ENCODE data around the gene NR4A1. TPM values are rescaled to one million over a fixed set of nuclear protein-coding genes. Genes with fewer than 3 reads are reported as not detected.

Gene NR4A1
- total RNA-seq, 1 experiment from 2014 or later = 26.9 TPM

DNA sequence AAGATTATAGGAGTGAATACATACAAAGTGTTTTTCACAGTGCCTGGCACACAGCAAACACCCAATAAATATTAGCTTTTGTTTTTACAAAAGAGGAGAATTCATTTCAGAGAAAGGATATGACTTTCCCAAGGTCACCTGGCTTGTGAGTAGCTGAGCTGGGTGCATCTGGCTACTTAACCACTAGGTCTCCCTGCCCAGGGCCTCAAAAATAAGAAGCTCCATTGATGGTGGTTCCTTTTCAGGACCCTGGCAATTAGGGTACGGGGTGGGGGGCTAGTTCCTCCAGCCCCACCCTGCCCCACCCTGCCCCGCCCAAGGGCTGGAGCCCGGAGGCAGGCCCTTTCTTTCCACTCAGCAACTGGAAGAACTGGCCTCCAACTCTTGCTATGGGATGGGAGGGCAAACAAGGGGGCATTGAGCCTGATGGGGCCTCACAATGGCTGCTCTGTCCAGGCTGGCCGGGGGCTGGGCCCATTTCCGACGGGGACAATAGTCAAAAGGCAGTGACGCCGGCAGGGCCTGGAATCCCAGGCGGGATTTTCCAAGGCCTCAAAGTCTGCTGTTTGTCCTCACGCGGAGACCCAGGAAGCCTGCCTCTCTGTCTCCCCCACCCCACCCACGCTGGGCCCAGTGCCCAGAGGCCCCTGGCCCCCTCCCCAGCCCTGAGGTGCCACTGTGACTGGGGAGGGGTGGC, 10.4 kb downstream of the NR4A1 start (continued):
- TF ChIP-seq ZBTB43 (CRISPR knock-in tag; IDR thresholded peaks at IDR 0.05) (no peak), TP53 (CRISPR knock-in tag; IDR thresholded peaks at IDR 0.05) (no peak)
- TF ChIP-seq, protein P1, sequence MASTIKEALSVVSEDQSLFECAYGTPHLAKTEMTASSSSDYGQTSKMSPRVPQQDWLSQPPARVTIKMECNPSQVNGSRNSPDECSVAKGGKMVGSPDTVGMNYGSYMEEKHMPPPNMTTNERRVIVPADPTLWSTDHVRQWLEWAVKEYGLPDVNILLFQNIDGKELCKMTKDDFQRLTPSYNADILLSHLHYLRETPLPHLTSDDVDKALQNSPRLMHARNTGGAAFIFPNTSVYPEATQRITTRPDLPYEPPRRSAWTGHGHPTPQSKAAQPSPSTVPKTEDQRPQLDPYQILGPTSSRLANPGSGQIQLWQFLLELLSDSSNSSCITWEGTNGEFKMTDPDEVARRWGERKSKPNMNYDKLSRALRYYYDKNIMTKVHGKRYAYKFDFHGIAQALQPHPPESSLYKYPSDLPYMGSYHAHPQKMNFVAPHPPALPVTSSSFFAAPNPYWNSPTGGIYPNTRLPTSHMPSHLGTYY (CRISPR knock-in tag; IDR thresholded peaks at IDR 0.05) = no peak

- no peak for DNase-seq (ENCODE audit: low spot score)
- H3K27ac Mint-ChIP-seq = no peak overlapping the region
- CTCF ChIA-PET = interaction anchor here (1.1 to 7.2 kb wide), 9 partner anchors 11 to 217 kb away, joined by 3 to 78 read pairs (median 4); partner anchors contain the start of gene NR4A1
Observed at GRCh38 chr12:52062167-52063081, 11.2 kb downstream of the NR4A1 start.

DNA sequence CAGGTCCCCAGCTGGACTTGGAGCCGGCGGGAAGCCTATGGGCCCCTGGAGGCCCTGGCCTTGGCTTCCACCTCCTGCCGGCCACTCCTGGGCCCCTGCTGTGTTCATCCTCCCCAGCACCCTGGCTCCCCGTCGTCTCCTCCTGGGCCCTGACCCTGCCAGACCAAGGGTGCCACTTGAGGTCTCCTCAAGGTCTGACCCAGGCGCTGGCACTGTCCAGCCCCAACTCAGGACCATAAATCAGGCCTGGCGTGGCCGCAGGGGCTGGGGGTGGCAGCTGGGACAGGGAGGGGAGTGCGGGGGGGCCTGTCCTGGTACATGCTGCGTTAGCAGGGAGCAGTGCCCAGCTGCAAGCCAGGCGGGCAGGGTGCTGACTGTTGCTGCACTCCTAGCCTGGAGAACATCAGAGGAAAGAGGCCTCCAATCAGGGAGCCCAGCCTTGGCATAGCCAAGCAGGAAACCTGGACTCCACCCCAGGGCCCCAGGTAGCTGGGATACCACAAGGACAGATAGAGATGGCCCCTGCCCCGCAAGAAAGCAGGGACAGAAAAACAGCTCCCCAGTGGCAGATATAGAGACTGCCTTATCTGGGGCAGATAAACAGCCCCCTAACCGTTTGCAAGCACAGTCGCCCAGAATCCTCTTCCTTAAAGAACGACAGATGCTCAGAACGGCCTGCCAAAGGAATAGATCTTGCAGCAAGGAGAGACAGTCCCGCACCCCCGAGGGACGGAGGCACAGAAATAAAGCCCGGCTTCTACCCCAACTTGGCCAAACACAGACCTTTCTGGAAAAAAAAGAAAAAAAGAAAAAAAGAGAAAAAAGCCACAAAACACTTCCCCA, 12.1 kb downstream of the NR4A1 start:
- Mint-ChIP-seq H3K27me3 (ENCODE audit: low read depth) (peaks cover 6% of the 10 kb centered on the region), H3K4me3 (no peak overlapping the region), H3K9me3 (no peaks in the 10 kb centered on the region), H3K27ac (0 out of 2 replicates have a peak overlapping the region, but pooled peaks have one; percentile 27), H3K36me3 (0 out of 2 replicates have a peak, but pooled peaks cover 3% of the 10 kb centered on the region), H3K4me1 (no peaks in the 10 kb centered on the region)
- ATAC-seq (no peak), DNase-seq (ENCODE audit: low spot score) (no peak)
- no peak for TF ChIP-seq E2F4 (CRISPR knock-in tag; IDR thresholded peaks at IDR 0.05; ENCODE audit: borderline replicate concordance, low read depth)
- TF ChIP-seq ZNF416 (CRISPR knock-in tag; IDR thresholded peaks at IDR 0.05) = no peak
- TF ChIP-seq CREB1 (CRISPR knock-in tag; IDR thresholded peaks at IDR 0.05) = no peak
- TF ChIP-seq, protein P2, sequence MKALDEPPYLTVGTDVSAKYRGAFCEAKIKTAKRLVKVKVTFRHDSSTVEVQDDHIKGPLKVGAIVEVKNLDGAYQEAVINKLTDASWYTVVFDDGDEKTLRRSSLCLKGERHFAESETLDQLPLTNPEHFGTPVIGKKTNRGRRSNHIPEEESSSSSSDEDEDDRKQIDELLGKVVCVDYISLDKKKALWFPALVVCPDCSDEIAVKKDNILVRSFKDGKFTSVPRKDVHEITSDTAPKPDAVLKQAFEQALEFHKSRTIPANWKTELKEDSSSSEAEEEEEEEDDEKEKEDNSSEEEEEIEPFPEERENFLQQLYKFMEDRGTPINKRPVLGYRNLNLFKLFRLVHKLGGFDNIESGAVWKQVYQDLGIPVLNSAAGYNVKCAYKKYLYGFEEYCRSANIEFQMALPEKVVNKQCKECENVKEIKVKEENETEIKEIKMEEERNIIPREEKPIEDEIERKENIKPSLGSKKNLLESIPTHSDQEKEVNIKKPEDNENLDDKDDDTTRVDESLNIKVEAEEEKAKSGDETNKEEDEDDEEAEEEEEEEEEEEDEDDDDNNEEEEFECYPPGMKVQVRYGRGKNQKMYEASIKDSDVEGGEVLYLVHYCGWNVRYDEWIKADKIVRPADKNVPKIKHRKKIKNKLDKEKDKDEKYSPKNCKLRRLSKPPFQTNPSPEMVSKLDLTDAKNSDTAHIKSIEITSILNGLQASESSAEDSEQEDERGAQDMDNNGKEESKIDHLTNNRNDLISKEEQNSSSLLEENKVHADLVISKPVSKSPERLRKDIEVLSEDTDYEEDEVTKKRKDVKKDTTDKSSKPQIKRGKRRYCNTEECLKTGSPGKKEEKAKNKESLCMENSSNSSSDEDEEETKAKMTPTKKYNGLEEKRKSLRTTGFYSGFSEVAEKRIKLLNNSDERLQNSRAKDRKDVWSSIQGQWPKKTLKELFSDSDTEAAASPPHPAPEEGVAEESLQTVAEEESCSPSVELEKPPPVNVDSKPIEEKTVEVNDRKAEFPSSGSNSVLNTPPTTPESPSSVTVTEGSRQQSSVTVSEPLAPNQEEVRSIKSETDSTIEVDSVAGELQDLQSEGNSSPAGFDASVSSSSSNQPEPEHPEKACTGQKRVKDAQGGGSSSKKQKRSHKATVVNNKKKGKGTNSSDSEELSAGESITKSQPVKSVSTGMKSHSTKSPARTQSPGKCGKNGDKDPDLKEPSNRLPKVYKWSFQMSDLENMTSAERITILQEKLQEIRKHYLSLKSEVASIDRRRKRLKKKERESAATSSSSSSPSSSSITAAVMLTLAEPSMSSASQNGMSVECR (CRISPR knock-in tag; IDR thresholded peaks at IDR 0.05; ENCODE audit: borderline replicate concordance) = no peak
- no peak for TF ChIP-seq ZBTB43 (CRISPR knock-in tag; IDR thresholded peaks at IDR 0.05)
- TF ChIP-seq SMAD3 (CRISPR knock-in tag; IDR thresholded peaks at IDR 0.05; ENCODE audit: borderline replicate concordance) = no peak
- TF ChIP-seq, protein P3, sequence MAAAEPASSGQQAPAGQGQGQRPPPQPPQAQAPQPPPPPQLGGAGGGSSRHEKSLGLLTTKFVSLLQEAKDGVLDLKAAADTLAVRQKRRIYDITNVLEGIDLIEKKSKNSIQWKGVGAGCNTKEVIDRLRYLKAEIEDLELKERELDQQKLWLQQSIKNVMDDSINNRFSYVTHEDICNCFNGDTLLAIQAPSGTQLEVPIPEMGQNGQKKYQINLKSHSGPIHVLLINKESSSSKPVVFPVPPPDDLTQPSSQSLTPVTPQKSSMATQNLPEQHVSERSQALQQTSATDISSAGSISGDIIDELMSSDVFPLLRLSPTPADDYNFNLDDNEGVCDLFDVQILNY (CRISPR knock-in tag; IDR thresholded peaks at IDR 0.05) = no peak
- TF ChIP-seq ESRRA (CRISPR knock-in tag; IDR thresholded peaks at IDR 0.05; ENCODE audit: borderline replicate concordance) = no peak
- no peak for TF ChIP-seq ZNF423 (CRISPR knock-in tag; IDR thresholded peaks at IDR 0.05)
- ChIA-PET POLR2A (no interaction called here), CTCF (interaction anchor here (0.6 to 7.2 kb wide), 11 partner anchors 12 to 815 kb away, joined by 3 to 78 read pairs (median 4); partner anchors contain the start of gene NR4A1)

More at GRCh38 chr12:52062167-52063081, 11.2 kb downstream of the NR4A1 start:
- Mint-ChIP-seq H3K4me1 (no peaks in the 10 kb centered on the region), H3K36me3 (0 out of 2 replicates have a peak, but pooled peaks cover 3% of the 10 kb centered on the region), H3K9me3 (no peaks in the 10 kb centered on the region), H3K27me3 (ENCODE audit: low read depth) (peaks cover 6% of the 10 kb centered on the region), H3K4me3 (no peak overlapping the region)
- no peak for TF ChIP-seq CREM (CRISPR knock-in tag; IDR thresholded peaks at IDR 0.05)
- no peak for TF ChIP-seq ZNF232 (CRISPR knock-in tag; IDR thresholded peaks at IDR 0.05)
- no peak for TF ChIP-seq NFATC4 (CRISPR knock-in tag; IDR thresholded peaks at IDR 0.05)
- no peak for TF ChIP-seq OVOL2 (CRISPR knock-in tag; IDR thresholded peaks at IDR 0.05; ENCODE audit: borderline replicate concordance)
- no peak for TF ChIP-seq HMGA2 (CRISPR knock-in tag; IDR thresholded peaks at IDR 0.05)
- TF ChIP-seq, protein P4, sequence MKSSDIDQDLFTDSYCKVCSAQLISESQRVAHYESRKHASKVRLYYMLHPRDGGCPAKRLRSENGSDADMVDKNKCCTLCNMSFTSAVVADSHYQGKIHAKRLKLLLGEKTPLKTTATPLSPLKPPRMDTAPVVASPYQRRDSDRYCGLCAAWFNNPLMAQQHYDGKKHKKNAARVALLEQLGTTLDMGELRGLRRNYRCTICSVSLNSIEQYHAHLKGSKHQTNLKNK (CRISPR knock-in tag; IDR thresholded peaks at IDR 0.05) = no peak
- TF ChIP-seq TEAD1 (CRISPR knock-in tag; IDR thresholded peaks at IDR 0.05) = no peak
- TF ChIP-seq EMX1 (CRISPR knock-in tag; IDR thresholded peaks at IDR 0.05) = no peak
- TF ChIP-seq FOXP1 (CRISPR knock-in tag; IDR thresholded peaks at IDR 0.05; ENCODE audit: borderline replicate concordance) = no peak
- no peak for TF ChIP-seq RELA (CRISPR knock-in tag; IDR thresholded peaks at IDR 0.05; ENCODE audit: borderline replicate concordance)
- POLR2A ChIA-PET = no interaction called here
- no peak for ATAC-seq
